HCT116 (cell line): Measurements from ENCODE around the gene ADGRA3. TPM values are rescaled to one million over a fixed set of nuclear protein-coding genes. Genes with fewer than 3 reads are reported as not detected.

ENCODE experiments used
- ATAC-seq: fragments of 200-7000 bp; cut with Tn5 transposase; 2 replicates; pipeline ENCODE4 v1.9.1; 2020; ENCODE audit warnings: mild to moderate bottlenecking, moderate library complexity
- BruUV-seq: library from RNA; stranded (reverse); fragments of 400-500 nt; replicated peaks from 2 replicates; lab custom pipeline; 2021; lab: Mats Ljungman, UMichigan
- CTCF ChIA-PET: fragments of 300-600 bp; sonication (Branson Sonifier 250); formaldehyde crosslinking; loops from one replicate; lab custom pipeline; 2021; ENCODE audit warnings: antibody characterized with exemption; lab: Charles Lee
- POLR2A ChIA-PET: fragments of 300-600, 350-600 bp; sonication (Branson Sonifier 250); formaldehyde crosslinking; loops from one replicate; lab custom pipeline; 2021; ENCODE audit warnings: antibody characterized with exemption; lab: Charles Lee
- RAD21 ChIA-PET, 2 experiments: fragments of 300-600 bp; sonication (Branson Sonifier 250); formaldehyde crosslinking; loops; one replicate each; lab custom pipeline; 2023; ENCODE audit warnings: low total read pairs in 2 of 2; ENCODE audit not compliant: uncharacterized antibody in 2 of 2, unreplicated experiment in 2 of 2, low non-redundant PET in 1 of 2; lab: Charles Lee
- DNase-seq: peaks from one replicate; pipeline ENCODE4 v3.0.0-alpha.2; 2010; ENCODE audit warnings: low read depth, low spot score
- H2AFZ ChIP-seq: fragments of 200-600 bp; shearing (Covaris generic), sonication (generic); 2 replicates; pipeline ENCODE4 v1.6.1; 2017; ENCODE audit warnings: low read depth, mixed run types, mixed read lengths, antibody characterized with exemption, low read length; ENCODE audit not compliant: poor library complexity, severe bottlenecking
- H3K27ac ChIP-seq: 2 replicates; pipeline ENCODE4 v1.5.1; 2012; ENCODE audit warnings: low read depth, low read length
- H3K27me3 ChIP-seq: fragments of 200-600 bp; sonication (generic); 2 replicates; pipeline ENCODE4 v1.6.1; 2016; ENCODE audit warnings: mixed run types, low read length, mixed read lengths; ENCODE audit not compliant: insufficient read depth
- H3K36me3 ChIP-seq, 2 experiments: fragments of 200-500 bp in 1 of 2; fragments of 200-600 bp in 1 of 2; sonication (Bioruptor generic) in 1 of 2; sonication (generic) in 1 of 2; 2 replicates each; pipeline versions ENCODE4 v1.5.1 to v1.6.1; 2014 to 2016; ENCODE audit warnings: low read length in 2 of 2, inconsistent platforms in 1 of 2, mixed read lengths in 1 of 2, mixed run types in 1 of 2; ENCODE audit not compliant: insufficient read depth in 2 of 2, control insufficient read depth in 1 of 2
- H3K4me1 ChIP-seq, 2 experiments: fragments of 200-600 bp in 1 of 2; sonication (generic) in 1 of 2; 2 replicates each; pipeline versions ENCODE4 v1.5.1 to v1.6.1; 2012 to 2017; ENCODE audit warnings: low read length in 2 of 2, inconsistent platforms in 1 of 2, mild to moderate bottlenecking in 1 of 2, mixed read lengths in 1 of 2, mixed run types in 1 of 2, moderate library complexity in 1 of 2; ENCODE audit not compliant: insufficient read depth in 2 of 2, control insufficient read depth in 1 of 2
- H3K4me2 ChIP-seq: fragments of 200-600 bp; sonication (generic); 2 replicates; pipeline ENCODE4 v1.6.1; 2017; ENCODE audit warnings: mixed run types, low read length, mixed read lengths
- H3K4me3 ChIP-seq, 2 experiments: fragments of 200-600 bp in 1 of 2; sonication (generic) in 1 of 2; replicated peaks in 1 of 2; 2 replicates each; pipeline ENCODE4 v1.5.1; 2011 to 2016; ENCODE audit warnings: low read length in 2 of 2, control low read depth in 1 of 2, low read depth in 1 of 2, mild to moderate bottlenecking in 1 of 2, mixed read lengths in 1 of 2, mixed run types in 1 of 2
- H3K79me2 ChIP-seq: fragments of 200-600 bp; sonication (generic); 2 replicates; pipeline ENCODE4 v1.6.1; 2017; ENCODE audit warnings: mild to moderate bottlenecking, mixed run types, low read length, moderate library complexity, mixed read lengths; ENCODE audit not compliant: insufficient read depth
- H3K9ac ChIP-seq: fragments of 200-600 bp; sonication (generic); 2 replicates; pipeline ENCODE4 v1.6.1; 2016; ENCODE audit warnings: low read length, mixed read lengths
- H3K9me2 ChIP-seq: fragments of 200-600 bp; sonication (generic), shearing (Covaris generic); 2 replicates; pipeline ENCODE4 v1.6.1; 2017; ENCODE audit warnings: mixed run types, mild to moderate bottlenecking, moderate library complexity; ENCODE audit not compliant: insufficient read depth
- H3K9me3 ChIP-seq, 2 experiments: fragments of 200-500 bp in 1 of 2; fragments of 200-600 bp in 1 of 2; sonication (Bioruptor generic) in 1 of 2; sonication (generic) in 1 of 2; 2 replicates each; pipeline ENCODE4 v1.6.1; 2014 to 2017; ENCODE audit warnings: low read length in 2 of 2, mixed read lengths in 2 of 2, inconsistent platforms in 1 of 2, low read depth in 1 of 2, mild to moderate bottlenecking in 1 of 2, mixed run types in 1 of 2, moderate library complexity in 1 of 2; ENCODE audit not compliant: control insufficient read depth in 1 of 2, insufficient read depth in 1 of 2
- H4K20me1 ChIP-seq: fragments of 200-600 bp; sonication (generic), shearing (Covaris generic); 2 replicates; pipeline ENCODE4 v1.6.1; 2017; ENCODE audit warnings: mixed run types, mild to moderate bottlenecking, moderate library complexity; ENCODE audit not compliant: insufficient read depth
- CBX3 ChIP-seq: IDR thresholded peaks from 2 replicates; pipeline ENCODE4 v1.6.1; 2012; ENCODE audit warnings: low read depth
- CEBPB ChIP-seq: IDR thresholded peaks from 2 replicates; pipeline ENCODE4 v1.6.1; 2012; ENCODE audit warnings: low read depth
- CTCF ChIP-seq, 3 experiments: fragments of 200-600 bp in 1 of 3; sonication (generic) in 1 of 3; IDR thresholded peaks in 2 of 3; conservative IDR thresholded peaks in 1 of 3; 2 replicates each; pipeline ENCODE4 v1.5.1; 2012 to 2017; ENCODE audit warnings: low read depth in 2 of 3, low read length in 2 of 3, antibody characterized with exemption in 1 of 3, borderline replicate concordance in 1 of 3, control low read depth in 1 of 3, mild to moderate bottlenecking in 1 of 3, mixed read lengths in 1 of 3, mixed run types in 1 of 3, moderate library complexity in 1 of 3; ENCODE audit not compliant: insufficient read depth in 1 of 3
- EZH2phosphoT487 ChIP-seq: fragments of 200-600 bp; IDR thresholded peaks from 2 replicates; pipeline ENCODE4 v1.6.1; 2018; ENCODE audit warnings: antibody characterized with exemption, borderline replicate concordance
- FOSL1 ChIP-seq: IDR thresholded peaks from 2 replicates; pipeline ENCODE4 v1.6.1; 2012; ENCODE audit warnings: low read depth
- JUND ChIP-seq: IDR thresholded peaks from 2 replicates; pipeline ENCODE4 v1.6.1; 2012
- POLR2AphosphoS5 ChIP-seq: IDR thresholded peaks from 2 replicates; pipeline ENCODE4 v1.6.1; 2011; ENCODE audit warnings: mild to moderate bottlenecking, low read depth, low read length, moderate library complexity
- SIN3A ChIP-seq: IDR thresholded peaks from 2 replicates; pipeline ENCODE4 v1.6.1; 2012; ENCODE audit warnings: low read depth
- SP1 ChIP-seq: IDR thresholded peaks from 2 replicates; pipeline ENCODE4 v1.6.1; 2012; ENCODE audit warnings: low read depth
- SRF ChIP-seq: IDR thresholded peaks from 2 replicates; pipeline ENCODE4 v1.6.1; 2012; ENCODE audit warnings: low read depth
- TCF7L2 ChIP-seq: IDR thresholded peaks from 2 replicates; pipeline ENCODE4 v1.7.0; 2011; ENCODE audit warnings: borderline replicate concordance, inconsistent platforms; ENCODE audit not compliant: insufficient read depth, insufficient read length; ENCODE audit errors: extremely low read depth
- YY1 ChIP-seq: IDR thresholded peaks from 2 replicates; pipeline ENCODE4 v1.6.1; 2011; ENCODE audit warnings: low read length, low read depth, moderate library complexity, mild to moderate bottlenecking; ENCODE audit not compliant: insufficient replicate concordance; ENCODE audit errors: extremely low read depth
- ZFX ChIP-seq: fragments of 450-650 bp; IDR thresholded peaks from 2 replicates; pipeline ENCODE4 v1.6.1; 2017
- ZNF274 ChIP-seq: fragments of 200-500 bp; sonication (Bioruptor generic); IDR thresholded peaks from 2 replicates; pipeline ENCODE4 v1.6.1; 2014; ENCODE audit warnings: mild to moderate bottlenecking, low read depth, low read length, inconsistent platforms
- intact Hi-C: fragments of 100-400 bp; cut with micrococcal nuclease; formaldehyde crosslinking; loops from 2 replicates; pipeline ENCODE4 v1.10.0; 2022
- total RNA-seq: library from RNA; stranded (reverse); gene quantifications from one replicate; pipeline ENCODE4 v1.2.1, GENCODE V29; 2021; ENCODE audit not compliant: unreplicated experiment
- TF ChIP-seq, protein P1 (sequence below): IDR thresholded peaks from 2 replicates; pipeline ENCODE4 v1.6.1; 2012; ENCODE audit warnings: low read depth

The ADGRA3 gene
- total RNA-seq, 1 experiment from 2014 or later, result 43.0 TPM

DNA sequence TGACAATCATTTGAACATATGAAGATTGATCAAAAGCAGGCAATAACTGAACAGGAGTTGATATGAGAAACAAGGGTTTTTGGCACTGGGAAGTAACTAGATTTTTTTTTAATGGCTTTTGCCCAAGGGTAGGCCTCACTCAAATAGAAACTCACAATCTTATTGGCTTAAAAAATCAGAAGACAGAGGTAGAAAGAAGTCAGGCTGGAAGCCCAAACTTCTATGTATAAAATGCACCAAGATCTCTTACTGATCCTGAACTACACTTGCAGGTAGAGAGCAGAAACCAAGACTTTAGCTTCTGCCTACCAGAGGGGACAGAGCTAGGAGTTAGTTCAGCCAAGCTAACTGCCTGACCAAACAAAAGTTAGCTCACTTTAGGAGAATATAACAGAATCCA lies 74.9 kb downstream of the ADGRA3 start:
- Histone ChIP-seq H3K4me2 (no peak overlapping the region), H3K27me3 (no peaks in the 10 kb centered on the region), H3K9ac (no peak overlapping the region), H3K9me2 (no peaks in the 10 kb centered on the region), H3K79me2 (no peaks in the 10 kb centered on the region), H3K9me3 (no peaks in the 10 kb centered on the region), H3K4me1 (no peaks in the 10 kb centered on the region), H3K4me3 (no peak overlapping the region), H2AFZ (no peak overlapping the region)
- DNase-seq (no peak), ATAC-seq (no peak)
- ChIA-PET POLR2A (no interaction called here), CTCF (no interaction called here), RAD21 (no interaction called here)
- intact Hi-C loops, result no loop called here
- TF ChIP-seq CBX3 (no peak), SP1 (no peak), CTCF (IDR thresholded peaks at IDR 0.05 in 2 of 3, conservative IDR thresholded peaks at IDR 0.05 in 1 of 3; ENCODE audit: borderline replicate concordance in 1 of 3, insufficient read depth in 1 of 3, low read depth in 2 of 3, low read length in 2 of 3) (no peak), SRF (no peak), TCF7L2 (no peak), CEBPB (no peak)
- TF ChIP-seq, all 23 proteins: peak for 0
- peaks cover 0 to 2% of the 10 kb centered on the region in 2 experiments; a peak in 3 of 4 replicates for H3K36me3 ChIP-seq
- no TSS peak for BruUV-seq
- H4K20me1 ChIP-seq, result no peaks in the 10 kb centered on the region
- no peak overlapping the region for H3K27ac ChIP-seq

DNA sequence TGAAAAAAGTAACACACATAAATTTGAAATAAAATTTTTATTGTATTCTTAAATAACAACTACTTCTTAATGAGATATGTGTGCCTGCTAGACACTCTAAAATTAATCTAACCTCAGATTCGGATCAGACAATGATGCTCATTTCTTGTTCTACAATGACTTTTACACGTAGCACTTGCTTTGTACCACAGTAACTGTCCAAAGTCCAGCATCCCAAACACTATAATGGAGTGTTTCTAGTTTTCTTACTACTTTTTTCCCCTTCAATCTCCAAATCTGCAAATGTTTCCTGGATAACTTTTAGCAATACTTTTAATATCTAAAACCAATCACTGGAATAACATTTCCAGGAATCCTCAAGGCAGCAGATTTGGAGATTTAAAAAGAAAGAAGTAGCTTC lies 75.9 kb downstream of the ADGRA3 start:
- no peak overlapping the region for H3K9ac ChIP-seq
- POLR2A ChIA-PET, result no interaction called here
- ATAC-seq (no peak), DNase-seq (no peak)
- H3K4me3 ChIP-seq, result no peak overlapping the region
- no peaks in the 10 kb centered on the region for H3K9me2 ChIP-seq
- intact Hi-C loops, result no loop called here
- CTCF ChIA-PET, result no interaction called here
- RAD21 ChIA-PET, result no interaction called here
- no peak overlapping the region for H2AFZ ChIP-seq
- H3K79me2 ChIP-seq, result no peaks in the 10 kb centered on the region
- no peak overlapping the region for H3K27ac ChIP-seq
- H3K27me3 ChIP-seq, result no peaks in the 10 kb centered on the region
- TF ChIP-seq POLR2AphosphoS5 (no peak), JUND (no peak), SRF (no peak), TCF7L2 (no peak), FOSL1 (no peak), ZFX (no peak), YY1 (no peak), SIN3A (no peak), EZH2phosphoT487 (no peak), ZNF274 (no peak)
- TF ChIP-seq, protein P1, sequence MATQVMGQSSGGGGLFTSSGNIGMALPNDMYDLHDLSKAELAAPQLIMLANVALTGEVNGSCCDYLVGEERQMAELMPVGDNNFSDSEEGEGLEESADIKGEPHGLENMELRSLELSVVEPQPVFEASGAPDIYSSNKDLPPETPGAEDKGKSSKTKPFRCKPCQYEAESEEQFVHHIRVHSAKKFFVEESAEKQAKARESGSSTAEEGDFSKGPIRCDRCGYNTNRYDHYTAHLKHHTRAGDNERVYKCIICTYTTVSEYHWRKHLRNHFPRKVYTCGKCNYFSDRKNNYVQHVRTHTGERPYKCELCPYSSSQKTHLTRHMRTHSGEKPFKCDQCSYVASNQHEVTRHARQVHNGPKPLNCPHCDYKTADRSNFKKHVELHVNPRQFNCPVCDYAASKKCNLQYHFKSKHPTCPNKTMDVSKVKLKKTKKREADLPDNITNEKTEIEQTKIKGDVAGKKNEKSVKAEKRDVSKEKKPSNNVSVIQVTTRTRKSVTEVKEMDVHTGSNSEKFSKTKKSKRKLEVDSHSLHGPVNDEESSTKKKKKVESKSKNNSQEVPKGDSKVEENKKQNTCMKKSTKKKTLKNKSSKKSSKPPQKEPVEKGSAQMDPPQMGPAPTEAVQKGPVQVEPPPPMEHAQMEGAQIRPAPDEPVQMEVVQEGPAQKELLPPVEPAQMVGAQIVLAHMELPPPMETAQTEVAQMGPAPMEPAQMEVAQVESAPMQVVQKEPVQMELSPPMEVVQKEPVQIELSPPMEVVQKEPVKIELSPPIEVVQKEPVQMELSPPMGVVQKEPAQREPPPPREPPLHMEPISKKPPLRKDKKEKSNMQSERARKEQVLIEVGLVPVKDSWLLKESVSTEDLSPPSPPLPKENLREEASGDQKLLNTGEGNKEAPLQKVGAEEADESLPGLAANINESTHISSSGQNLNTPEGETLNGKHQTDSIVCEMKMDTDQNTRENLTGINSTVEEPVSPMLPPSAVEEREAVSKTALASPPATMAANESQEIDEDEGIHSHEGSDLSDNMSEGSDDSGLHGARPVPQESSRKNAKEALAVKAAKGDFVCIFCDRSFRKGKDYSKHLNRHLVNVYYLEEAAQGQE, result no peak
- no TSS peak for BruUV-seq
- H3K36me3 ChIP-seq, result peaks cover 2 to 4% of the 10 kb centered on the region in 2 experiments; a peak in 3 of 4 replicates
- no peaks in the 10 kb centered on the region for H4K20me1 ChIP-seq
- no peaks in the 10 kb centered on the region for H3K9me3 ChIP-seq
- H3K4me2 ChIP-seq, result no peak overlapping the region
- no peaks in the 10 kb centered on the region for H3K4me1 ChIP-seq
